Ovary (tissue), 9 donors: Measurements from ENCODE around the gene ODC1. TPM values are rescaled to one million over a fixed set of nuclear protein-coding genes. Genes with fewer than 3 reads are reported as not detected.

ENCODE experiments used
- DNase-seq, 5 donors: peaks; one replicate each; pipeline ENCODE4 v3.0.0-alpha.2; 2019 to 2020
- H3K27ac ChIP-seq, 2 donors: fragments of 200-600 bp; one replicate each; pipeline versions ENCODE4 v1.5.1 to v1.8.0; 2019 to 2022
- H3K27me3 ChIP-seq: fragments of 200-600 bp; one replicate; pipeline ENCODE4 v1.8.0; 2022
- H3K36me3 ChIP-seq: fragments of 200-600 bp; sonication (generic); one replicate; pipeline ENCODE4 v1.5.1; 2019
- H3K4me1 ChIP-seq: one replicate; pipeline ENCODE4 v1.8.1; 2013; ENCODE audit warnings: mild to moderate bottlenecking, moderate library complexity; ENCODE audit not compliant: insufficient read depth
- H3K4me3 ChIP-seq: fragments of 200-600 bp; sonication (generic); one replicate; pipeline ENCODE4 v1.5.1; 2017
- H3K9me3 ChIP-seq, 2 donors: fragments of 200-600 bp in 1 of 2; sonication (generic) in 1 of 2; one replicate each; pipeline versions ENCODE4 v1.5.1 to v1.8.1; 2013 to 2019; ENCODE audit warnings: mild to moderate bottlenecking in 1 of 2, moderate library complexity in 1 of 2
- EP300 ChIP-seq: sonication (generic); formaldehyde crosslinking; IDR thresholded peaks from one replicate; pipeline ENCODE4 v1.6.1; 2017; ENCODE audit warnings: antibody characterized with exemption
- POLR2A ChIP-seq: fragments of 450-650 bp; IDR thresholded peaks from one replicate; pipeline ENCODE4 v1.6.1; 2017; ENCODE audit warnings: antibody characterized with exemption, mild to moderate bottlenecking, moderate library complexity
- WGBS, 3 donors: extraction: QIAGEN DNeasy Blood & Tissue Kit in 1 of 3; methylation state at CpG; one replicate each; pipeline versions ENCODE4 v1.1.5 to v1.1.7; 2013 to 2017; 5-methylcytosine and 5-hydroxymethylcytosine counted together
- intact Hi-C, 4 donors: fragments of 100-400 bp; cut with DNase I; formaldehyde crosslinking; loops; one replicate each; pipeline versions ENCODE4 v1.11.0 to v1.15.1; 2022 to 2023
- polyA plus RNA-seq, 2 donors: library from polyadenylated mRNA; stranded (reverse); fragments of 200-250 nt in 1 of 2; fragments of 350-450 nt in 1 of 2; fragmentation: Illumina TruSeq in 1 of 2; extraction: RNeasy Lipid Tissue Mini Kit (QIAGEN cat#74804) in 1 of 2; gene quantifications; one replicate each; pipeline ENCODE4 v1.2.3, GENCODE V29; 2013 to 2014
- total RNA-seq, 7 donors: library from RNA; depleted of rRNA in 2 of 7; stranded (reverse); fragments of >200 nt in 2 of 7; fragmentation: NEBNext Ultra II Directional in 3 of 7; extraction: Animal tissue kit (Norgen Biotek cat#: 25700) in 3 of 7; gene quantifications; one replicate each; pipeline versions ENCODE4 v1.1.0 to v1.2.4, GENCODE V29; 2016 to 2023
- TF ChIP-seq, protein P1 (sequence below), 3 donors: fragments of 450-650 bp in 2 of 3; fragments of 200-600 bp in 1 of 3; IDR thresholded peaks; one replicate each; pipeline versions ENCODE4 v1.5.1 to v1.8.0; 2016 to 2022; ENCODE audit warnings: antibody characterized with exemption in 3 of 3, mild to moderate bottlenecking in 1 of 3
- donor health status: DM: no; HTN: no; CAD: no; lungs with moderate emphysema.
- donor health status: DM: no; HTN: no; CAD: no.
- donor health status: Bipolar disorder and iron deficiency.
- donor health status: DM: yes; HTN: yes; CAD: no.
- donor health status: DM: no; HTN: no; CAD: no.
- donor health status: DM: yes; HTN: yes; CAD: no.

The ODC1 gene
- total and polyA plus RNA-seq, 9 donors: 29.1 to 160 (median 55.7) TPM

GRCh38 chr2:10471955-10472354 lies 23.8 kb upstream of the ODC1 start:
- Histone ChIP-seq H3K27ac (no peak overlapping the region), H3K27me3 (no peaks in the 10 kb centered on the region), H3K4me3 (no peak overlapping the region), H3K36me3 (no peaks in the 10 kb centered on the region), H3K4me1 (no peaks in the 10 kb centered on the region), H3K9me3 (no peaks in the 10 kb centered on the region)
- TF ChIP-seq EP300 (no peak), POLR2A (no peak)
- TF ChIP-seq, protein P1, sequence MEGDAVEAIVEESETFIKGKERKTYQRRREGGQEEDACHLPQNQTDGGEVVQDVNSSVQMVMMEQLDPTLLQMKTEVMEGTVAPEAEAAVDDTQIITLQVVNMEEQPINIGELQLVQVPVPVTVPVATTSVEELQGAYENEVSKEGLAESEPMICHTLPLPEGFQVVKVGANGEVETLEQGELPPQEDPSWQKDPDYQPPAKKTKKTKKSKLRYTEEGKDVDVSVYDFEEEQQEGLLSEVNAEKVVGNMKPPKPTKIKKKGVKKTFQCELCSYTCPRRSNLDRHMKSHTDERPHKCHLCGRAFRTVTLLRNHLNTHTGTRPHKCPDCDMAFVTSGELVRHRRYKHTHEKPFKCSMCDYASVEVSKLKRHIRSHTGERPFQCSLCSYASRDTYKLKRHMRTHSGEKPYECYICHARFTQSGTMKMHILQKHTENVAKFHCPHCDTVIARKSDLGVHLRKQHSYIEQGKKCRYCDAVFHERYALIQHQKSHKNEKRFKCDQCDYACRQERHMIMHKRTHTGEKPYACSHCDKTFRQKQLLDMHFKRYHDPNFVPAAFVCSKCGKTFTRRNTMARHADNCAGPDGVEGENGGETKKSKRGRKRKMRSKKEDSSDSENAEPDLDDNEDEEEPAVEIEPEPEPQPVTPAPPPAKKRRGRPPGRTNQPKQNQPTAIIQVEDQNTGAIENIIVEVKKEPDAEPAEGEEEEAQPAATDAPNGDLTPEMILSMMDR (IDR thresholded peaks at IDR 0.05): no peak
- 65 to 79% (median 68%) methylated on average over 2 of the region's 2 CpGs for WGBS, 3 donors
- no peak for DNase-seq
- intact Hi-C loops: no loop called here

- WGBS, 3 donors: 77 to 83% (median 77%) methylated on average over 15 of the region's 15 CpGs
- DNase-seq: no peak
- H3K27ac ChIP-seq: no peak overlapping the region
- H3K4me3 ChIP-seq: no peak overlapping the region
- H3K4me1 ChIP-seq: no peaks in the 10 kb centered on the region
- H3K27me3 ChIP-seq: no peaks in the 10 kb centered on the region
- no peaks in the 10 kb centered on the region for H3K9me3 ChIP-seq
- intact Hi-C loops: no loop called here
- TF ChIP-seq EP300 (no peak), POLR2A (no peak)
- TF ChIP-seq, protein P1 (IDR thresholded peaks at IDR 0.05): no peak
- H3K36me3 ChIP-seq: no peaks in the 10 kb centered on the region
Observed at GRCh38 chr2:10471046-10471571, 23.0 kb upstream of the ODC1 start.

- Histone ChIP-seq H3K27ac (no peak overlapping the region), H3K4me3 (no peak overlapping the region), H3K36me3 (no peaks in the 10 kb centered on the region), H3K4me1 (no peaks in the 10 kb centered on the region), H3K9me3 (no peaks in the 10 kb centered on the region), H3K27me3 (no peaks in the 10 kb centered on the region)
- no peak for TF ChIP-seq POLR2A
- TF ChIP-seq, protein P1 (IDR thresholded peaks at IDR 0.05): no peak
- no peak for TF ChIP-seq EP300
- intact Hi-C loops: no loop called here
- DNase-seq: no peak
- WGBS, 3 donors: 71 to 81% (median 71%) methylated on average over 12 of the region's 12 CpGs
Observed at GRCh38 chr2:10469955-10470608, 22.0 kb upstream of the ODC1 start.

GRCh38 chr2:10469301-10469700 lies 21.2 kb upstream of the ODC1 start:
- 81 to 90% (median 83%) methylated on average over 4 of the region's 4 CpGs for WGBS, 3 donors
- Histone ChIP-seq H3K27ac (no peak overlapping the region), H3K4me3 (no peak overlapping the region), H3K27me3 (no peaks in the 10 kb centered on the region), H3K4me1 (no peaks in the 10 kb centered on the region), H3K9me3 (no peaks in the 10 kb centered on the region), H3K36me3 (no peaks in the 10 kb centered on the region)
- TF ChIP-seq EP300: no peak
- no peak for TF ChIP-seq POLR2A
- TF ChIP-seq, protein P1 (IDR thresholded peaks at IDR 0.05): no peak
- intact Hi-C loops: no loop called here
- no peak for DNase-seq
